Choroid plexus epithelial cell (primary cell): ENCODE measurements around the gene PAM16.

Experiments used
- DNase-seq: peaks from one replicate; pipeline ENCODE4 v3.0.0-alpha.2; 2010; ENCODE audit warnings: low read depth
- H3K4me3 ChIP-seq: 2 replicates; pipeline ENCODE4 v1.5.1; 2011; ENCODE audit warnings: low read depth, mild to moderate bottlenecking, control low read depth, low read length, moderate library complexity
- CTCF ChIP-seq: conservative IDR thresholded peaks from 2 replicates; pipeline ENCODE4 v1.5.1; 2011; ENCODE audit warnings: low read depth, mild to moderate bottlenecking, control low read depth, inconsistent platforms, low read length, moderate library complexity

The PAM16 gene

GRCh38 chr16:4386951-4387565 is 35.9 kb upstream of the PAM16 start:
- peak; percentile 58 for DNase-seq
- H3K4me3 ChIP-seq: no peak overlapping the region
- TF ChIP-seq CTCF: no peak

- TF ChIP-seq CTCF: no peak
- H3K4me3 ChIP-seq: no peak overlapping the region
- DNase-seq: no peak
These were observed 35.3 kb upstream of the PAM16 start for GRCh38 chr16:4386451-4386805.

GRCh38 chr16:4385789-4386450 is 34.8 kb upstream of the PAM16 start:
- no peak for TF ChIP-seq CTCF
- no peak overlapping the region for H3K4me3 ChIP-seq
- DNase-seq: no peak

GRCh38 chr16:4385066-4385788 is 34.1 kb upstream of the PAM16 start:
- no peak for DNase-seq
- no peak overlapping the region for H3K4me3 ChIP-seq

GRCh38 chr16:4384509-4384942 is 33.4 kb upstream of the PAM16 start:
- DNase-seq: no peak
- H3K4me3 ChIP-seq: no peak overlapping the region
- TF ChIP-seq CTCF: no peak

More at GRCh38 chr16:4385066-4385788, 34.1 kb upstream of the PAM16 start:
- TF ChIP-seq CTCF: no peak

GRCh38 chr16:4383591-4384444 is 32.7 kb upstream of the PAM16 start:
- no peak overlapping the region for H3K4me3 ChIP-seq
- TF ChIP-seq CTCF: no peak

More at GRCh38 chr16:4383591-4384444, 32.7 kb upstream of the PAM16 start:
- DNase-seq: no peak
